B cell (primary cell): ENCODE data around the gene CHST8. TPM values are rescaled to one million over a fixed set of nuclear protein-coding genes. Genes with fewer than 3 reads are reported as not detected.

ENCODE experiments used
- ATAC-seq: fragments of 200-7000 bp; cut with Tn5 transposase; one replicate; pipeline ENCODE4 v1.10.0; 2021; ENCODE audit warnings: low read depth, mild to moderate bottlenecking, moderate number of reproducible peaks, moderate library complexity
- CTCF ChIA-PET: fragments of 350-600 bp; sonication (Branson Sonifier 250); formaldehyde crosslinking; loops from one replicate; lab custom pipeline; 2021; ENCODE audit warnings: antibody characterized with exemption, inconsistent platforms; lab: Charles Lee
- POLR2A ChIA-PET: fragments of 350-600 bp; sonication (Branson Sonifier 250); formaldehyde crosslinking; loops from one replicate; lab custom pipeline; 2021; ENCODE audit warnings: antibody characterized with exemption; lab: Charles Lee
- DNase-seq: peaks from one replicate; pipeline ENCODE4 v3.0.0; 2013
- H2AFZ ChIP-seq: 2 replicates; pipeline ENCODE4 v1.6.1; 2012; ENCODE audit warnings: mild to moderate bottlenecking, low read depth, low read length; ENCODE audit not compliant: insufficient read depth, poor library complexity, severe bottlenecking
- H3K27ac ChIP-seq, 2 donors: 1 replicate in 1 of 2; 2 replicates in 1 of 2; pipeline ENCODE4 v1.5.1; 2012 to 2013; ENCODE audit warnings: low read length in 2 of 2, mild to moderate bottlenecking in 2 of 2, moderate library complexity in 1 of 2
- H3K27me3 ChIP-seq, 4 experiments: fragments of 200-600 bp in 1 of 4; sonication (generic) in 1 of 4; replicated peaks in 1 of 4; 1 replicate in 2 of 4; 2 replicates in 2 of 4; pipeline versions ENCODE4 v1.6.1 to v1.7.0; 2013 to 2016; ENCODE audit warnings: low read length in 3 of 4, mild to moderate bottlenecking in 2 of 4, mixed read lengths in 1 of 4, moderate library complexity in 1 of 4; ENCODE audit not compliant: insufficient read depth in 4 of 4, control insufficient read depth in 3 of 4; ENCODE audit errors: control extremely low read depth in 1 of 4
- H3K36me3 ChIP-seq, 2 experiments: replicated peaks in 1 of 2; 1 replicate in 1 of 2; 2 replicates in 1 of 2; pipeline versions ENCODE4 v1.6.1 to v1.7.1; 2013; ENCODE audit warnings: low read length in 1 of 2; ENCODE audit not compliant: insufficient read depth in 2 of 2, control insufficient read depth in 1 of 2; ENCODE audit errors: control extremely low read depth in 1 of 2, extremely low read depth in 1 of 2
- H3K4me1 ChIP-seq, 2 donors: fragments of 200-600 bp in 1 of 2; sonication (generic) in 1 of 2; 1 replicate in 1 of 2; 2 replicates in 1 of 2; pipeline versions ENCODE4 v1.5.1 to v1.6.1; 2013 to 2017; ENCODE audit warnings: low read length in 2 of 2; ENCODE audit not compliant: control insufficient read depth in 2 of 2, insufficient read depth in 2 of 2
- H3K4me2 ChIP-seq: replicated peaks from 2 replicates; pipeline ENCODE3; 2012; ENCODE audit warnings: mild to moderate bottlenecking, low read depth, low read length; ENCODE audit not compliant: poor library complexity, severe bottlenecking
- H3K4me3 ChIP-seq, 5 experiments: fragments of 200-600 bp in 1 of 5; sonication (generic) in 1 of 5; 1 replicate in 3 of 5; 2 replicates in 2 of 5; pipeline versions ENCODE4 v1.5.1 to v1.7.0; 2011 to 2016; ENCODE audit warnings: low read length in 4 of 5, mild to moderate bottlenecking in 4 of 5, low read depth in 2 of 5, control low read depth in 1 of 5, moderate library complexity in 1 of 5; ENCODE audit not compliant: insufficient read depth in 1 of 5; ENCODE audit errors: control extremely low read depth in 1 of 5, extremely low read depth in 1 of 5
- H3K79me2 ChIP-seq: fragments of 200-600 bp; sonication (generic); one replicate; pipeline ENCODE4 v1.6.0; 2016; ENCODE audit warnings: low read length; ENCODE audit not compliant: control insufficient read depth, insufficient read depth
- H3K9ac ChIP-seq: fragments of 200-600 bp; sonication (generic); 2 replicates; pipeline ENCODE4 v1.6.1; 2017; ENCODE audit warnings: mild to moderate bottlenecking, low read length, moderate library complexity
- H3K9me3 ChIP-seq, 3 donors: one replicate each; pipeline versions ENCODE4 v1.6.1 to v1.7.1; 2013; ENCODE audit warnings: low read length in 2 of 3; ENCODE audit not compliant: control insufficient read depth in 2 of 3, insufficient read depth in 1 of 3; ENCODE audit errors: control extremely low read depth in 1 of 3
- H4K20me1 ChIP-seq: 2 replicates; pipeline ENCODE4 v1.6.0; 2012; ENCODE audit warnings: mild to moderate bottlenecking, low read length; ENCODE audit not compliant: insufficient read depth, control insufficient read depth, poor library complexity, severe bottlenecking
- H3K27ac Mint-ChIP-seq: one replicate; pipeline ENCODE4 v1.8.0; 2021; ENCODE audit warnings: mixed read lengths
- H3K27me3 Mint-ChIP-seq: one replicate; pipeline ENCODE4 v1.8.0; 2021; ENCODE audit warnings: mixed read lengths
- H3K4me1 Mint-ChIP-seq: one replicate; pipeline ENCODE4 v1.8.0; 2021; ENCODE audit warnings: mixed read lengths
- H3K4me3 Mint-ChIP-seq: one replicate; pipeline ENCODE4 v1.8.0; 2021; ENCODE audit warnings: mixed read lengths
- H3K9me3 Mint-ChIP-seq: one replicate; pipeline ENCODE4 v1.8.0; 2022; ENCODE audit warnings: mixed read lengths; ENCODE audit not compliant: insufficient read depth
- EZH2 ChIP-seq: IDR thresholded peaks from 2 replicates; pipeline ENCODE4 v1.6.1; 2012; ENCODE audit warnings: borderline replicate concordance, low read depth, mild to moderate bottlenecking, moderate library complexity, low read length; ENCODE audit not compliant: insufficient read depth, poor library complexity, severe bottlenecking
- WGBS: methylation state at CpG from one replicate; pipeline ENCODE4 v1.1.5; 2013; ENCODE audit warnings: missing lambda C conversion rate; ENCODE audit not compliant: insufficient coverage; 5-methylcytosine and 5-hydroxymethylcytosine counted together
- intact Hi-C: fragments of 100-400 bp; cut with micrococcal nuclease; formaldehyde crosslinking; loops from one replicate; pipeline ENCODE4 v1.10.0; 2022
- polyA plus RNA-seq: library from polyadenylated mRNA; depleted of rRNA; stranded (reverse); fragments of >200 nt; gene quantifications from 2 replicates; pipeline ENCODE4 v1.2.3, GENCODE V29; 2012
- total RNA-seq, 2 donors: library from RNA; stranded (reverse); fragments of 120-200 nt in 1 of 2; gene quantifications; 1 replicate in 1 of 2; 2 replicates in 1 of 2; pipeline versions ENCODE4 v1.2.3 to v1.2.4, GENCODE V29; 2013 to 2022
- TF ChIP-seq, protein P1 (sequence below): fragments of 200-600 bp; IDR thresholded peaks from one replicate; pipeline ENCODE4 v1.8.0; 2022; ENCODE audit warnings: antibody characterized with exemption, mild to moderate bottlenecking

CHST8 gene
- total and polyA plus RNA-seq, 2 donors (not counting 1 experiment from before 2014, with no cell fraction given), result not detected

GRCh38 chr19:33701565-33701964 lies 79.8 kb downstream of the CHST8 start:
- no peaks in the 10 kb centered on the region for H4K20me1 ChIP-seq
- H3K27ac Mint-ChIP-seq, result no peak overlapping the region
- H3K27me3 Mint-ChIP-seq, result no peaks in the 10 kb centered on the region

DNA sequence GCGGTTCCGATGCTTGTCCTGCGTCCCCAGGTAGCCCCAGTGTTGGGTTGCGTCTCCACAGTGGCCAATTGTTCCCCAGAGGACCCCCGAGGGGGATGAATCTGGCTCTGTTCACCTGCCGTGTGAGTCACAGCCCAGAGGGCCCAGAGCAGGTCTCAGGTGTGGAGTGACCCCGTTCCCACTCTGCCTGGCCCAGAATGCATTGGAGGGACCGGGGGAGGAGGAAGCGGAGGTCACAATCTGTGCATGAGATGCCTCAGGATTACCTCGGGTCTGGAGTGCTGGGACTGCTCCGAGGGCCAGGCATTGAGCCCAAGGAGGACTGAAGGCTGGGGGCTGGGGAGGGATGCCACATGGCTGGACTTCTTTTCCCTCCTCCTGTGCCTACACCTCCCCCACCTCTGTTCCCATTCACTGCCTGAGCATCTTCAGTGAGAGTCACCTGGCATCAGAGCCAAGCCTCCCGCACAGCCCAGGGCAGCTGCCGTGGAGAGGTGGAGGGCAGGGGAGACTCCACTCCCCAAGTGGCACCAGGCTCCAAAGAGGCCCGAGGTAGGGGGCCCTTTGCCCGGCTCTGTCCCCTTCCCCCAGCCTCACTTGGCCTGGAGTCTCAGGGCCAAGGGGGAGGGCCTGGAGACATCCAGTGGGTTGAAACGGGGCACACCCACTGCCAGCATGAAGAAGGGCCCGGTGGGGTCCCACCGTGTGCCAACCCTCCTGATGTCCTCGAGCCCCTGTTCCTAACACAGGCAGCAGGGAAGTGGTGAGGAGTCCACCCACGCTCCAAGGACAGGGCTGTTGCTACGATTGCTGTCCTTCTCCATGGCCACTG lies 81.1 kb downstream of the CHST8 start:
- no peak overlapping the region for H2AFZ ChIP-seq
- Mint-ChIP-seq H3K27ac (no peak overlapping the region), H3K9me3 (no peaks in the 10 kb centered on the region), H3K4me3 (no peak overlapping the region), H3K4me1 (no peaks in the 10 kb centered on the region), H3K27me3 (no peaks in the 10 kb centered on the region)
- H3K4me1 ChIP-seq, result no peaks in the 10 kb centered on the region
- DNase-seq (no peak), ATAC-seq (no peak)
- no peaks in the 10 kb centered on the region for H3K9me3 ChIP-seq
- H3K4me3 ChIP-seq, result no peak overlapping the region
- H3K27ac ChIP-seq, result no peak overlapping the region
- no peaks in the 10 kb centered on the region for H3K36me3 ChIP-seq
- CTCF ChIA-PET, result no interaction called here
- no peak for TF ChIP-seq EZH2
- WGBS, result 78% methylated on average over 19 of the region's 21 CpGs
- H3K4me2 ChIP-seq, result no peak overlapping the region
- intact Hi-C loops, result no loop called here
- H3K27me3 ChIP-seq, result peaks cover 0 to 2% (median 0%) of the 10 kb centered on the region in 4 experiments
- POLR2A ChIA-PET, result no interaction called here
- H4K20me1 ChIP-seq, result no peaks in the 10 kb centered on the region
- H3K9ac ChIP-seq, result no peak overlapping the region
- no peaks in the 10 kb centered on the region for H3K79me2 ChIP-seq

More at GRCh38 chr19:33701565-33701964, 79.8 kb downstream of the CHST8 start:
- Histone ChIP-seq H3K4me2 (no peak overlapping the region), H3K9me3 (peaks cover 0 to 2% (median 0%) of the 10 kb centered on the region in 3 donors), H2AFZ (no peak overlapping the region), H3K9ac (no peak overlapping the region), H3K27me3 (peaks cover 0 to 2% (median 0%) of the 10 kb centered on the region in 4 experiments), H3K27ac (no peak overlapping the region), H3K36me3 (no peaks in the 10 kb centered on the region), H3K4me3 (no peak overlapping the region), H3K4me1 (no peaks in the 10 kb centered on the region), H3K79me2 (no peaks in the 10 kb centered on the region)
- WGBS, result 38% methylated on average over 3 of the region's 8 CpGs
- ChIA-PET CTCF (no interaction called here), POLR2A (no interaction called here)
- intact Hi-C loops, result no loop called here
- DNase-seq (no peak), ATAC-seq (no peak)
- Mint-ChIP-seq H3K4me1 (no peaks in the 10 kb centered on the region), H3K9me3 (no peaks in the 10 kb centered on the region), H3K4me3 (no peak overlapping the region)
- TF ChIP-seq, protein P1, sequence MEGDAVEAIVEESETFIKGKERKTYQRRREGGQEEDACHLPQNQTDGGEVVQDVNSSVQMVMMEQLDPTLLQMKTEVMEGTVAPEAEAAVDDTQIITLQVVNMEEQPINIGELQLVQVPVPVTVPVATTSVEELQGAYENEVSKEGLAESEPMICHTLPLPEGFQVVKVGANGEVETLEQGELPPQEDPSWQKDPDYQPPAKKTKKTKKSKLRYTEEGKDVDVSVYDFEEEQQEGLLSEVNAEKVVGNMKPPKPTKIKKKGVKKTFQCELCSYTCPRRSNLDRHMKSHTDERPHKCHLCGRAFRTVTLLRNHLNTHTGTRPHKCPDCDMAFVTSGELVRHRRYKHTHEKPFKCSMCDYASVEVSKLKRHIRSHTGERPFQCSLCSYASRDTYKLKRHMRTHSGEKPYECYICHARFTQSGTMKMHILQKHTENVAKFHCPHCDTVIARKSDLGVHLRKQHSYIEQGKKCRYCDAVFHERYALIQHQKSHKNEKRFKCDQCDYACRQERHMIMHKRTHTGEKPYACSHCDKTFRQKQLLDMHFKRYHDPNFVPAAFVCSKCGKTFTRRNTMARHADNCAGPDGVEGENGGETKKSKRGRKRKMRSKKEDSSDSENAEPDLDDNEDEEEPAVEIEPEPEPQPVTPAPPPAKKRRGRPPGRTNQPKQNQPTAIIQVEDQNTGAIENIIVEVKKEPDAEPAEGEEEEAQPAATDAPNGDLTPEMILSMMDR, result no peak
- no peak for TF ChIP-seq EZH2
